Mesenchymal stem cell (in vitro differentiated cells and primary cell): ENCODE data around the gene ELF3.

Source experiments
- DNase-seq: peaks from one replicate; pipeline ENCODE4 v3.0.0-alpha.2; 2013
- H2AFZ ChIP-seq: one replicate; pipeline ENCODE4 v1.6.1; 2013; ENCODE audit warnings: low read depth, mild to moderate bottlenecking, control low read depth, inconsistent platforms, low read length, moderate library complexity
- H2AK5ac ChIP-seq: 2 replicates; pipeline ENCODE4 v1.6.1; 2013; ENCODE audit warnings: low read length, moderate library complexity, mild to moderate bottlenecking, inconsistent platforms; ENCODE audit not compliant: severe bottlenecking
- H2BK120ac ChIP-seq: one replicate; pipeline ENCODE4 v1.6.1; 2013; ENCODE audit warnings: low read depth, mild to moderate bottlenecking, inconsistent platforms, low read length, moderate library complexity
- H2BK12ac ChIP-seq, 2 experiments: one replicate each; pipeline ENCODE4 v1.6.1; 2013; ENCODE audit warnings: inconsistent platforms in 2 of 2, low read length in 2 of 2, mild to moderate bottlenecking in 2 of 2, moderate library complexity in 2 of 2, control low read depth in 1 of 2
- H2BK15ac ChIP-seq: one replicate; pipeline ENCODE4 v1.6.1; 2013; ENCODE audit warnings: mild to moderate bottlenecking, low read depth, inconsistent platforms; ENCODE audit not compliant: poor library complexity, severe bottlenecking
- H2BK5ac ChIP-seq: 2 replicates; pipeline ENCODE4 v1.6.1; 2013; ENCODE audit warnings: low read depth, mild to moderate bottlenecking, low read length, control low read depth, inconsistent platforms; ENCODE audit not compliant: poor library complexity, severe bottlenecking
- H3K14ac ChIP-seq, 2 experiments: one replicate each; pipeline ENCODE4 v1.6.1; 2013; ENCODE audit warnings: inconsistent platforms in 2 of 2, low read length in 2 of 2, control low read depth in 1 of 2, mild to moderate bottlenecking in 1 of 2, moderate library complexity in 1 of 2
- H3K18ac ChIP-seq, 2 experiments: one replicate each; pipeline ENCODE4 v1.6.1; 2013; ENCODE audit warnings: inconsistent platforms in 2 of 2, low read length in 2 of 2, control low read depth in 1 of 2, low read depth in 1 of 2, mild to moderate bottlenecking in 1 of 2
- H3K23ac ChIP-seq, 2 experiments: one replicate each; pipeline ENCODE4 v1.6.1; 2013; ENCODE audit warnings: inconsistent platforms in 2 of 2, low read length in 2 of 2, mild to moderate bottlenecking in 2 of 2, moderate library complexity in 2 of 2, control low read depth in 1 of 2
- H3K27ac ChIP-seq: 2 replicates; pipeline ENCODE4 v1.5.1; 2013; ENCODE audit warnings: mild to moderate bottlenecking, moderate library complexity, low read length, control low read depth, inconsistent platforms; ENCODE audit not compliant: poor library complexity, severe bottlenecking
- H3K27me3 ChIP-seq, 2 experiments: 2 replicates each; pipeline versions ENCODE4 v1.6.1 to v1.7.0; 2013; ENCODE audit warnings: low read length in 2 of 2, mild to moderate bottlenecking in 2 of 2, moderate library complexity in 2 of 2, control low read depth in 1 of 2, inconsistent platforms in 1 of 2; ENCODE audit not compliant: control insufficient read depth in 1 of 2, insufficient read depth in 1 of 2
- H3K36me3 ChIP-seq, 2 experiments: 2 replicates each; pipeline versions ENCODE4 v1.6.1 to v1.7.0; 2013; ENCODE audit warnings: low read length in 2 of 2, control low read depth in 1 of 2, inconsistent platforms in 1 of 2, low read depth in 1 of 2, mild to moderate bottlenecking in 1 of 2; ENCODE audit not compliant: insufficient read depth in 2 of 2, control insufficient read depth in 1 of 2
- H3K4ac ChIP-seq, 2 experiments: one replicate each; pipeline ENCODE4 v1.6.1; 2013; ENCODE audit warnings: inconsistent platforms in 2 of 2, low read length in 2 of 2, mild to moderate bottlenecking in 2 of 2, moderate library complexity in 2 of 2, control low read depth in 1 of 2, low read depth in 1 of 2
- H3K4me1 ChIP-seq: 2 replicates; pipeline ENCODE4 v1.6.1; 2013; ENCODE audit warnings: low read depth, low read length, control low read depth; ENCODE audit not compliant: control insufficient read depth, insufficient read depth
- H3K4me2 ChIP-seq: 2 replicates; pipeline ENCODE4 v1.6.1; 2013; ENCODE audit warnings: low read length, mild to moderate bottlenecking, inconsistent platforms; ENCODE audit not compliant: poor library complexity, severe bottlenecking
- H3K4me3 ChIP-seq, 2 experiments: 2 replicates each; pipeline versions ENCODE4 v1.5.1 to v1.7.0; 2013; ENCODE audit warnings: low read length in 2 of 2, mild to moderate bottlenecking in 2 of 2, control low read depth in 1 of 2, low read depth in 1 of 2; ENCODE audit not compliant: insufficient read depth in 1 of 2
- H3K79me1 ChIP-seq: replicated peaks from 2 replicates; pipeline ENCODE4 v1.6.1; 2013; ENCODE audit warnings: mild to moderate bottlenecking, control low read depth, low read length, inconsistent platforms; ENCODE audit not compliant: poor library complexity, severe bottlenecking
- H3K9ac ChIP-seq: 2 replicates; pipeline ENCODE4 v1.7.0; 2013; ENCODE audit warnings: mild to moderate bottlenecking, low read length, moderate library complexity
- H3K9me3 ChIP-seq: 2 replicates; pipeline ENCODE4 v1.7.0; 2013; ENCODE audit warnings: mild to moderate bottlenecking, low read length; ENCODE audit not compliant: control insufficient read depth
- H4K8ac ChIP-seq: one replicate; pipeline ENCODE4 v1.6.1; 2013; ENCODE audit warnings: inconsistent platforms, mild to moderate bottlenecking, low read length, moderate library complexity
- H4K91ac ChIP-seq: one replicate; pipeline ENCODE4 v1.6.1; 2013; ENCODE audit warnings: mild to moderate bottlenecking, low read length, inconsistent platforms
- WGBS: methylation state at CpG from one replicate; pipeline ENCODE4 v1.1.7; 2013; ENCODE audit warnings: mixed read lengths; 5-methylcytosine and 5-hydroxymethylcytosine counted together

ELF3 gene

GRCh38 chr1:202029171-202029665 lies 18.8 kb downstream of the ELF3 start:
- H3K18ac ChIP-seq = no peak overlapping the region
- H3K36me3 ChIP-seq = no peaks in the 10 kb centered on the region
- no peak overlapping the region for H2BK5ac ChIP-seq
- no peak overlapping the region for H4K8ac ChIP-seq
- peak; percentile 88 for DNase-seq
- no peak overlapping the region for H3K27ac ChIP-seq
- peaks cover 8% of the 10 kb centered on the region for H3K4me1 ChIP-seq
- H3K4me2 ChIP-seq = no peak overlapping the region
- H3K23ac ChIP-seq = no peak overlapping the region
- H3K4ac ChIP-seq = no peak overlapping the region
- peak overlapping the region; percentile 88 for H2AK5ac ChIP-seq
- no peak overlapping the region for H3K9ac ChIP-seq
- H3K27me3 ChIP-seq = no peaks in the 10 kb centered on the region
- no peak overlapping the region for H4K91ac ChIP-seq
- H2BK15ac ChIP-seq = no peak overlapping the region
- H3K14ac ChIP-seq = no peak overlapping the region
- no peak overlapping the region for H2BK12ac ChIP-seq
- no peaks in the 10 kb centered on the region for H3K79me1 ChIP-seq
- no peaks in the 10 kb centered on the region for H3K9me3 ChIP-seq
- 40% methylated on average over 4 of the region's 5 CpGs for WGBS
- H2AFZ ChIP-seq = no peak overlapping the region
- no peak overlapping the region for H2BK120ac ChIP-seq
- H3K4me3 ChIP-seq = no peak overlapping the region

DNA sequence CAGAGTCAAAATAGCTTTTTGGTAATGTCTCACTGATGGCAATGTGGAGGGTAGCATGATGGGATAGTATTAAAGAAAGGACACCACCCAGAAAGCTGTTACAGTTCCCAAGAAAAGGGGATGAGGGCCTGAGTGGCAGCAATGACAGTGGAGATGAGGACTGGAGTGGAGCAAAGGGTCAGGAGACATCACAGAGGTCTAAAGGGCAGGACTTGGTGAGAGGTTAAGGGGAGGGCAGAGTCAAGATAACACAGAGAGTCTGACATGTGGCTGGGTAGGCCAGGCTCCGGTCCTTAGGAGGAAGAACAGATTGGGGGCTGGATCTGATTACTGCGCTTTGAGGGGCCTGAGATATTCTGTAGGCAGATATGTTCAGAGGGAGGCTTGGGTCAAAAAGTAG lies 19.3 kb downstream of the ELF3 start:
- no peak overlapping the region for H3K14ac ChIP-seq
- H3K27me3 ChIP-seq = no peaks in the 10 kb centered on the region
- no peak overlapping the region for H2BK120ac ChIP-seq
- peak overlapping the region; percentile 88 for H2AK5ac ChIP-seq
- H3K4me1 ChIP-seq = peaks cover 11% of the 10 kb centered on the region
- no peaks in the 10 kb centered on the region for H3K9me3 ChIP-seq
- H4K91ac ChIP-seq = no peak overlapping the region
- H3K4me3 ChIP-seq = no peak overlapping the region
- no peak overlapping the region for H3K4ac ChIP-seq
- no peak overlapping the region for H3K4me2 ChIP-seq
- H2BK12ac ChIP-seq = no peak overlapping the region
- no peaks in the 10 kb centered on the region for H3K79me1 ChIP-seq
- no peak overlapping the region for H3K23ac ChIP-seq
- no peaks in the 10 kb centered on the region for H3K36me3 ChIP-seq
- no peak for DNase-seq
- no peak overlapping the region for H2AFZ ChIP-seq
- H3K9ac ChIP-seq = no peak overlapping the region
- no peak overlapping the region for H2BK15ac ChIP-seq
- 82% methylated on average over 2 of the region's 2 CpGs for WGBS
- no peak overlapping the region for H4K8ac ChIP-seq
- H2BK5ac ChIP-seq = no peak overlapping the region
- no peak overlapping the region for H3K27ac ChIP-seq
- H3K18ac ChIP-seq = peak overlapping the region in 1 of 2 experiments; percentile 61

GRCh38 chr1:202031796-202032195 lies 21.4 kb downstream of the ELF3 start:
- Histone ChIP-seq H3K4me1 (peaks cover 15% of the 10 kb centered on the region), H3K9me3 (no peaks in the 10 kb centered on the region), H3K36me3 (no peaks in the 10 kb centered on the region), H4K8ac (no peak overlapping the region), H2BK120ac (no peak overlapping the region), H3K27ac (no peak overlapping the region), H2AK5ac (no peak overlapping the region), H2BK5ac (no peak overlapping the region), H2BK15ac (no peak overlapping the region), H3K18ac (no peak overlapping the region), H2BK12ac (no peak overlapping the region), H3K4me2 (no peak overlapping the region), H3K9ac (no peak overlapping the region), H3K4ac (no peak overlapping the region), H3K27me3 (no peaks in the 10 kb centered on the region), H4K91ac (no peak overlapping the region), H2AFZ (no peak overlapping the region), H3K14ac (no peak overlapping the region), H3K79me1 (no peaks in the 10 kb centered on the region), H3K23ac (no peak overlapping the region), H3K4me3 (no peak overlapping the region)
- no peak for DNase-seq
- WGBS = 72% methylated on average over 2 of the region's 4 CpGs

DNA sequence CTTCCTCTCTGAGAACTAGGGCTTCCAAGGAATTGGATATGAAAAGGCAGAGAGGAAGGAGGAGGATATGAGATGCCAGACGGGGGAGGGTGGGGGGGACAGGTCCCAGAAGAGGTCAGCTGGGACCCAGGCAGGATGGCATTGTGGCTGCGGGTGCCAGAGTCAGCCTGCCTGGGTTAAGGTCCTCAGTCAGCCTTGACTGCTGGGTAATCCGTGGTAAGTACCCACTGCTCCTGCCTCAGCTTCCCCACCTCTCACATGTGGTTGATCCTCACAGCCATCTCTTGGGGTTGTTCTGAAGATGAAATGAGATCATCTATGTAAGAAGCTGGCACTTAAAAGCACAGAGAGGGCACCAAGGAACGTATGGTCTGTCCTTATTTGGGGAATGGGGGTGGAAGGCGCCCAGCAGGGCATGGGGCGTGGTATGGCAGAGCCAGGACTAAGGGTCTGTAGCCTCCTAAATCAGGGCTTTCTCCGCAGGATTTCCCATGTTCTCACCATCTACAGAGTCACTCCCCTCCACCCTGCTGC lies 23.8 kb downstream of the ELF3 start:
- Histone ChIP-seq H2BK120ac (peak overlapping the region; percentile 7), H2AK5ac (peak overlapping the region; percentile 97), H3K9me3 (no peaks in the 10 kb centered on the region), H3K4me3 (no peak overlapping the region), H2BK15ac (no peak overlapping the region), H3K23ac (no peak overlapping the region), H3K27me3 (no peaks in the 10 kb centered on the region), H4K8ac (peak overlapping the region; percentile 5), H3K4me1 (peaks cover 17% of the 10 kb centered on the region), H3K4ac (peak overlapping the region; percentile 19 to 29), H3K18ac (peak overlapping the region; percentile 17 to 93), H3K9ac (peak overlapping the region; percentile 62), H2BK5ac (peak overlapping the region; percentile 94), H3K27ac (peak overlapping the region; percentile 92), H2BK12ac (peak overlapping the region in 1 of 2 experiments; percentile 97), H3K14ac (peak overlapping the region in 1 of 2 experiments; percentile 48), H3K4me2 (peak overlapping the region; percentile 3), H3K79me1 (no peaks in the 10 kb centered on the region), H2AFZ (no peak overlapping the region), H4K91ac (peak overlapping the region; percentile 15), H3K36me3 (no peaks in the 10 kb centered on the region)
- DNase-seq = no peak
- 83% methylated on average over 7 of the region's 7 CpGs for WGBS
